Mesothelial cell of epicardium (in vitro differentiated cells): ENCODE data around the gene ANGPT4. TPM values are rescaled to one million over a fixed set of nuclear protein-coding genes. Genes with fewer than 3 reads are reported as not detected.

Source experiments
- DNase-seq, 2 experiments: peaks; one replicate each; pipeline ENCODE4 v3.0.0; 2021; ENCODE audit warnings: low spot score in 2 of 2; ENCODE audit not compliant: unreplicated experiment in 2 of 2
- H3K27ac Mint-ChIP-seq: 2 replicates; pipeline ENCODE4 v1.8.0; 2021; ENCODE audit warnings: mixed read lengths
- H3K27me3 Mint-ChIP-seq: 2 replicates; pipeline ENCODE4 v1.8.0; 2021; ENCODE audit warnings: low read depth, mixed read lengths
- H3K36me3 Mint-ChIP-seq: 2 replicates; pipeline ENCODE4 v1.8.0; 2021; ENCODE audit warnings: mixed read lengths
- H3K4me1 Mint-ChIP-seq: 2 replicates; pipeline ENCODE4 v1.8.0; 2021; ENCODE audit warnings: mixed read lengths
- H3K4me3 Mint-ChIP-seq: 2 replicates; pipeline ENCODE4 v1.8.0; 2021; ENCODE audit warnings: mild to moderate bottlenecking, moderate library complexity, mixed read lengths
- H3K9me3 Mint-ChIP-seq: 2 replicates; pipeline ENCODE4 v1.8.0; 2021; ENCODE audit warnings: mixed read lengths
- CTCF ChIP-seq: fragments of 200-600 bp; sonication (generic); IDR thresholded peaks from one replicate; pipeline ENCODE4 v1.5.0; 2021; ENCODE audit warnings: antibody characterized with exemption; ENCODE audit not compliant: unreplicated experiment
- total RNA-seq: library from RNA; stranded (reverse); gene quantifications from 3 replicates; pipeline ENCODE4 v1.2.1, GENCODE V29; 2021

ANGPT4 gene
- total RNA-seq, 1 donor from 2014 or later: 0.31 TPM

GRCh38 chr20:821046-821730 lies 94.9 kb downstream of the ANGPT4 start:
- Mint-ChIP-seq H3K36me3 (no peaks in the 10 kb centered on the region), H3K27me3 (no peaks in the 10 kb centered on the region), H3K4me1 (no peaks in the 10 kb centered on the region), H3K27ac (no peak overlapping the region), H3K9me3 (no peaks in the 10 kb centered on the region), H3K4me3 (no peak overlapping the region)
- TF ChIP-seq CTCF: no peak
- no peak for DNase-seq

- Mint-ChIP-seq H3K4me1 (peaks cover 3% of the 10 kb centered on the region), H3K27me3 (no peaks in the 10 kb centered on the region), H3K27ac (no peak overlapping the region), H3K9me3 (no peaks in the 10 kb centered on the region), H3K36me3 (no peaks in the 10 kb centered on the region), H3K4me3 (no peak overlapping the region)
- DNase-seq: no peak
- TF ChIP-seq CTCF: no peak
Observed at GRCh38 chr20:820323-820953, 95.7 kb downstream of the ANGPT4 start.

Other genes with a start within 250 kb of the ANGPT4 start
- gene SCRT2, start 240.5 kb downstream of the ANGPT4 start, total RNA-seq: not detected in 3 replicates
- 0.25 to 0.36 TPM (median 0.29 TPM) in 3 replicates for gene SLC52A3, start 147.8 kb downstream of the ANGPT4 start, total RNA-seq
- gene FAM110A, start 82.6 kb downstream of the ANGPT4 start, total RNA-seq: 11.1 to 11.3 TPM (median 11.1 TPM) in 3 replicates
- 7.5 to 9.5 TPM (median 8.9 TPM) in 3 replicates for gene RSPO4, start 86.0 kb upstream of the ANGPT4 start, total RNA-seq
- 81.6 to 90.3 TPM (median 86.0 TPM) in 3 replicates for gene PSMF1, start 202.3 kb upstream of the ANGPT4 start, total RNA-seq